ENCODE measurements around the gene CHRDL2. TPM values are rescaled to one million over a fixed set of nuclear protein-coding genes. Genes with fewer than 3 reads are reported as not detected.

The CHRDL2 gene
- total RNA-seq, 1 donor from 2014 or later: 1.4 TPM

Small RNAs within 50 kb of the gene (microRNA-seq; reads per million reads assigned to microRNA genes)
- gene MIR4696: not detected

Other genes with a start within 250 kb of the CHRDL2 start
- 5.5 and 5.6 TPM in 2 replicates for gene LIPT2, start 237.7 kb downstream of the CHRDL2 start, total RNA-seq (ENCODE audit: low replicate concordance)
- gene POLD3, start 138.8 kb downstream of the CHRDL2 start, total RNA-seq (ENCODE audit: low replicate concordance): 19.9 and 32.9 TPM in 2 replicates
- gene RNF169, start 17.4 kb upstream of the CHRDL2 start, total RNA-seq (ENCODE audit: low replicate concordance): 16.8 and 18.8 TPM in 2 replicates
- gene XRRA1, start 217.7 kb upstream of the CHRDL2 start, total RNA-seq (ENCODE audit: low replicate concordance): 5.1 and 8.8 TPM in 2 replicates
- gene SPCS2, start 217.8 kb upstream of the CHRDL2 start, total RNA-seq (ENCODE audit: low replicate concordance): 161 and 190 TPM in 2 replicates

All from type B pancreatic cell (in vitro differentiated cells).